ENCODE results near the gene TRMT61A.

DNA sequence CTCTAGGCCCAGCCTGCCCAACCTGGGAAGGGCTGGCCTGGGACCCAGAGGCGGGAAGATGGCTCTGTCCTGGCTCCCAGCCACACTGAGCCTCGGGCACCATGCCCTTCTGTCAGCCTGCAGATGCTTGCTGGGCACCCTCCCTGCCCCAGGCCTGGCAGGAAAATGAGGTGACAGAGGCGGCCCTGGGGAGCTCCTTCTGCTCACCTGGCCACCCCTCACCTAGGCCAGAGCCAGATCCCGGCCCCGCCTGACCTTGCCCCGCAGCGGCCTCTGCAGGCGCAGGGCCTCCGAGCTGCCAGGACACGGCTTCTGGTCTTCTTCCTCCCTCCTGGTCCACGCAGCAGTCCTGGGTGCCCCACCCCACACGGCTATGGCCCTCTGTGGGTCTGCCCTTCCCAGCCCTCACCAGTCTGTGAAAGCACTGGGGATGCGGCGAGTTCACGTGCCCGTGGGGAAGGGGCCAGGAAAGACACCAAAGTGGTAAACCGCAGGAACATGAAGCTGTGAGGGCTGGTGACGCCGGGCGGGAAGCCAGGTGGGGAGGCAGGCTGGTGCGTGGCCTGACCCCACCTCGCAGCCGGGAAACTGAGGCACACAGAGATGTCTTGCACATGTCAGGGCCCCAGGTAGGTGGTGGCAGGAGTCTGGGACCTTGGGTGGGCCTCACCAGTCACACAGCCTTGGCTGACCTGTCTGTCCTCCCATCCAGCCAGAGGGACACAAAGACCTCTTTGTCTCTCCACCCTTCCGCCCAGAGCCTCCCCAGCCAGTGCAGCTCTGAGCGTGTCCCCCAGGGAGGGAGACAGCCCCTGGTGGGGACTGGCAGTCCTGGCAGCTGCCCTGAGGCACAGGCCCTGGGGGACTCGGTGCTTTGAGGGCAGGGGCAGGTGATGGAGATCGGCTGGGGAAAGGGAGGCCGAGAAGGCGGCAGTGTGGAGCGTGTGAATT is 20.6 kb downstream of the TRMT61A start:
- TF ChIP-seq, protein P1, sequence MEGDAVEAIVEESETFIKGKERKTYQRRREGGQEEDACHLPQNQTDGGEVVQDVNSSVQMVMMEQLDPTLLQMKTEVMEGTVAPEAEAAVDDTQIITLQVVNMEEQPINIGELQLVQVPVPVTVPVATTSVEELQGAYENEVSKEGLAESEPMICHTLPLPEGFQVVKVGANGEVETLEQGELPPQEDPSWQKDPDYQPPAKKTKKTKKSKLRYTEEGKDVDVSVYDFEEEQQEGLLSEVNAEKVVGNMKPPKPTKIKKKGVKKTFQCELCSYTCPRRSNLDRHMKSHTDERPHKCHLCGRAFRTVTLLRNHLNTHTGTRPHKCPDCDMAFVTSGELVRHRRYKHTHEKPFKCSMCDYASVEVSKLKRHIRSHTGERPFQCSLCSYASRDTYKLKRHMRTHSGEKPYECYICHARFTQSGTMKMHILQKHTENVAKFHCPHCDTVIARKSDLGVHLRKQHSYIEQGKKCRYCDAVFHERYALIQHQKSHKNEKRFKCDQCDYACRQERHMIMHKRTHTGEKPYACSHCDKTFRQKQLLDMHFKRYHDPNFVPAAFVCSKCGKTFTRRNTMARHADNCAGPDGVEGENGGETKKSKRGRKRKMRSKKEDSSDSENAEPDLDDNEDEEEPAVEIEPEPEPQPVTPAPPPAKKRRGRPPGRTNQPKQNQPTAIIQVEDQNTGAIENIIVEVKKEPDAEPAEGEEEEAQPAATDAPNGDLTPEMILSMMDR (IDR thresholded peaks at IDR 0.05): no peak
- TF ChIP-seq EP300 (IDR thresholded peaks at IDR 0.05) (no peak), POLR2A (IDR thresholded peaks at IDR 0.05) (no peak)

All from stomach (tissue), 4 donors.